Measurements from ENCODE around the gene FGF1.

FGF1 gene

GRCh38 chr5:142585451-142585850, 100.4 kb downstream of the FGF1 start:
- no peak for DNase-seq (ENCODE audit: low read depth, low spot score)

GRCh38 chr5:142584891-142585290, 101.0 kb downstream of the FGF1 start:
- DNase-seq (ENCODE audit: low read depth, low spot score): no peak

- no peak for DNase-seq (ENCODE audit: low read depth, low spot score)
These were observed 107.6 kb downstream of the FGF1 start for GRCh38 chr5:142578161-142578830.

- DNase-seq (ENCODE audit: low read depth, low spot score): no peak
These were observed 109.1 kb downstream of the FGF1 start for GRCh38 chr5:142576804-142577203.

GRCh38 chr5:142576303-142576702, 109.6 kb downstream of the FGF1 start:
- no peak for DNase-seq (ENCODE audit: low read depth, low spot score)

GRCh38 chr5:142572006-142572405, 113.9 kb downstream of the FGF1 start:
- no peak for DNase-seq (ENCODE audit: low read depth, low spot score)

- DNase-seq (ENCODE audit: low read depth, low spot score): no peak
These were observed 114.5 kb downstream of the FGF1 start for GRCh38 chr5:142571371-142571770.

GRCh38 chr5:142569905-142570304, 116.0 kb downstream of the FGF1 start:
- no peak for DNase-seq (ENCODE audit: low read depth, low spot score)

GRCh38 chr5:142568996-142569335, 116.9 kb downstream of the FGF1 start:
- no peak for DNase-seq (ENCODE audit: low read depth, low spot score)

GRCh38 chr5:142568283-142568995, 117.5 kb downstream of the FGF1 start:
- DNase-seq (ENCODE audit: low read depth, low spot score): no peak

- no peak for DNase-seq (ENCODE audit: low read depth, low spot score)
These were observed 124.3 kb downstream of the FGF1 start for GRCh38 chr5:142561486-142562097.

GRCh38 chr5:142561029-142561428, 124.9 kb downstream of the FGF1 start:
- DNase-seq (ENCODE audit: low read depth, low spot score): no peak

- no peak for DNase-seq (ENCODE audit: low read depth, low spot score)
These were observed 133.8 kb downstream of the FGF1 start for GRCh38 chr5:142552107-142552506.

- no peak for DNase-seq (ENCODE audit: low read depth, low spot score)
These were observed 134.4 kb downstream of the FGF1 start for GRCh38 chr5:142551338-142552067.

GRCh38 chr5:142550471-142550870, 135.4 kb downstream of the FGF1 start:
- no peak for DNase-seq (ENCODE audit: low read depth, low spot score)

- no peak for DNase-seq (ENCODE audit: low read depth, low spot score)
These were observed 136.1 kb downstream of the FGF1 start for GRCh38 chr5:142549834-142550233.

GRCh38 chr5:142548739-142549275, 137.1 kb downstream of the FGF1 start:
- no peak for DNase-seq (ENCODE audit: low read depth, low spot score)

GRCh38 chr5:142547445-142548380, 138.2 kb downstream of the FGF1 start:
- DNase-seq (ENCODE audit: low read depth, low spot score): no peak

GRCh38 chr5:142545650-142546322, 140.1 kb downstream of the FGF1 start:
- DNase-seq (ENCODE audit: low read depth, low spot score): no peak

- no peak for DNase-seq (ENCODE audit: low read depth, low spot score)
These were observed 140.8 kb downstream of the FGF1 start for GRCh38 chr5:142544946-142545649.
